ENCODE data around the gene SFMBT2.

The SFMBT2 gene

GRCh38 chr10:7263616-7264015, 147.2 kb downstream of the SFMBT2 start:
- DNase-seq (ENCODE audit: extremely low spot score): no peak
- POLR2A ChIA-PET: no interaction called here
- TF ChIP-seq FOXK2 (IDR thresholded peaks at IDR 0.05) (no peak), PKNOX1 (IDR thresholded peaks at IDR 0.05) (no peak), L3MBTL2 (conservative IDR thresholded peaks at IDR 0.05) (no peak), HDGF (IDR thresholded peaks at IDR 0.05; ENCODE audit: borderline replicate concordance) (no peak), BHLHE40 (IDR thresholded peaks at IDR 0.05; ENCODE audit: borderline replicate concordance) (no peak), TARDBP (IDR thresholded peaks at IDR 0.05) (no peak), SUZ12 (IDR thresholded peaks at IDR 0.05) (no peak), ELF4 (IDR thresholded peaks at IDR 0.05) (no peak), ARNT (IDR thresholded peaks at IDR 0.05) (no peak), FOXA1 (IDR thresholded peaks at IDR 0.05) (no peak), FOXM1 (IDR thresholded peaks at IDR 0.05; ENCODE audit: borderline replicate concordance) (no peak), ZNF384 (IDR thresholded peaks at IDR 0.05) (no peak), NFRKB (IDR thresholded peaks at IDR 0.05) (no peak)
- CTCF ChIA-PET: no interaction called here

GRCh38 chr10:7261351-7261750, 149.5 kb downstream of the SFMBT2 start:
- ChIA-PET CTCF (interaction anchor here (0.6 kb wide), 1 partner anchor 40 kb away, joined by 4 read pairs; no protein-coding TSS in a partner anchor), POLR2A (interaction anchor here (0.8 kb wide), 1 partner anchor 150 kb away, joined by 4 read pairs; the partner anchor contains the start of gene SFMBT2)
- no peak for DNase-seq (ENCODE audit: extremely low spot score)
- no peak for TF ChIP-seq FOXM1 (IDR thresholded peaks at IDR 0.05; ENCODE audit: borderline replicate concordance)
- TF ChIP-seq BHLHE40 (IDR thresholded peaks at IDR 0.05; ENCODE audit: borderline replicate concordance): no peak
- TF ChIP-seq SP1 (IDR thresholded peaks at IDR 0.05): no peak
- TF ChIP-seq ZNF384 (IDR thresholded peaks at IDR 0.05): no peak
- TF ChIP-seq FOXA1 (IDR thresholded peaks at IDR 0.05): no peak
- TF ChIP-seq ARNT (IDR thresholded peaks at IDR 0.05): no peak
- TF ChIP-seq CTBP1 (IDR thresholded peaks at IDR 0.05; ENCODE audit: borderline replicate concordance): no peak
- TF ChIP-seq LEF1 (IDR thresholded peaks at IDR 0.05; ENCODE audit: borderline replicate concordance): no peak
- TF ChIP-seq NFRKB (IDR thresholded peaks at IDR 0.05): no peak
- TF ChIP-seq TARDBP (IDR thresholded peaks at IDR 0.05): no peak
- no peak for TF ChIP-seq SUZ12 (IDR thresholded peaks at IDR 0.05)
- TF ChIP-seq ELF4 (IDR thresholded peaks at IDR 0.05): no peak
- TF ChIP-seq HDGF (IDR thresholded peaks at IDR 0.05; ENCODE audit: borderline replicate concordance): no peak
- TF ChIP-seq FOXK2 (IDR thresholded peaks at IDR 0.05): no peak
- TF ChIP-seq PKNOX1 (IDR thresholded peaks at IDR 0.05): no peak
- no peak for TF ChIP-seq L3MBTL2 (conservative IDR thresholded peaks at IDR 0.05)

- TF ChIP-seq ELF4 (IDR thresholded peaks at IDR 0.05): no peak
- no peak for TF ChIP-seq SP1 (IDR thresholded peaks at IDR 0.05)
- no peak for TF ChIP-seq CTBP1 (IDR thresholded peaks at IDR 0.05; ENCODE audit: borderline replicate concordance)
- TF ChIP-seq FOXA1 (IDR thresholded peaks at IDR 0.05): no peak
- no peak for TF ChIP-seq ARNT (IDR thresholded peaks at IDR 0.05)
- TF ChIP-seq L3MBTL2 (conservative IDR thresholded peaks at IDR 0.05): no peak
- no peak for TF ChIP-seq SUZ12 (IDR thresholded peaks at IDR 0.05)
- no peak for TF ChIP-seq FOXM1 (IDR thresholded peaks at IDR 0.05; ENCODE audit: borderline replicate concordance)
- TF ChIP-seq TARDBP (IDR thresholded peaks at IDR 0.05): no peak
- CTCF ChIA-PET: no interaction called here
- POLR2A ChIA-PET: no interaction called here
- DNase-seq (ENCODE audit: extremely low spot score): no peak
These were observed 149.9 kb downstream of the SFMBT2 start for GRCh38 chr10:7260912-7261311.

GRCh38 chr10:7260412-7260900, 150.4 kb downstream of the SFMBT2 start:
- CTCF ChIA-PET: no interaction called here
- peak; percentile 61 for DNase-seq (ENCODE audit: extremely low spot score)

GRCh38 chr10:7258948-7259523, 151.8 kb downstream of the SFMBT2 start:
- DNase-seq (ENCODE audit: extremely low spot score): no peak
- TF ChIP-seq SP1 (IDR thresholded peaks at IDR 0.05): no peak
- TF ChIP-seq CTBP1 (IDR thresholded peaks at IDR 0.05; ENCODE audit: borderline replicate concordance): no peak
- no peak for TF ChIP-seq TARDBP (IDR thresholded peaks at IDR 0.05)
- TF ChIP-seq BHLHE40 (IDR thresholded peaks at IDR 0.05; ENCODE audit: borderline replicate concordance): no peak
- no peak for TF ChIP-seq NFRKB (IDR thresholded peaks at IDR 0.05)
- no peak for TF ChIP-seq PKNOX1 (IDR thresholded peaks at IDR 0.05)
- no peak for TF ChIP-seq SUZ12 (IDR thresholded peaks at IDR 0.05)
- no peak for TF ChIP-seq ZNF384 (IDR thresholded peaks at IDR 0.05)
- no peak for TF ChIP-seq LEF1 (IDR thresholded peaks at IDR 0.05; ENCODE audit: borderline replicate concordance)
- TF ChIP-seq L3MBTL2 (conservative IDR thresholded peaks at IDR 0.05): no peak
- TF ChIP-seq FOXK2 (IDR thresholded peaks at IDR 0.05): no peak
- no peak for TF ChIP-seq ARNT (IDR thresholded peaks at IDR 0.05)
- TF ChIP-seq ELF4 (IDR thresholded peaks at IDR 0.05): no peak
- no peak for TF ChIP-seq FOXM1 (IDR thresholded peaks at IDR 0.05; ENCODE audit: borderline replicate concordance)
- TF ChIP-seq FOXA1 (IDR thresholded peaks at IDR 0.05): no peak
- no peak for TF ChIP-seq HDGF (IDR thresholded peaks at IDR 0.05; ENCODE audit: borderline replicate concordance)
- CTCF ChIA-PET: interaction anchor here (0.8 kb wide), 1 partner anchor 104 kb away, joined by 4 read pairs; no protein-coding TSS in a partner anchor
- POLR2A ChIA-PET: no interaction called here

More at GRCh38 chr10:7260412-7260900, 150.4 kb downstream of the SFMBT2 start:
- TF ChIP-seq PKNOX1 (IDR thresholded peaks at IDR 0.05) (peak; percentile 62; the same call in 1 of the 2 replicates), FOXM1 (IDR thresholded peaks at IDR 0.05; ENCODE audit: borderline replicate concordance) (no peak)
- POLR2A ChIA-PET: no interaction called here

Measured in HEK293T (cell line).